HG02642 (cell line): ENCODE results near the gene LRRC37A3.
A peak's percentile ranks its signal among the peaks of the same experiment; 100 is the strongest.
"Not testable (repeated sequence)": the region's sequence is repeated elsewhere in the genome, so short reads cannot be mapped to it uniquely, and the experiment has no call there.

ENCODE experiments used
- ATAC-seq: cut with Tn5 transposase; IDR thresholded peaks from one replicate; pipeline ENCODE4 v1.9.1; 2021; ENCODE audit warnings: mild to moderate bottlenecking; ENCODE audit not compliant: unreplicated experiment, poor library complexity

Gene LRRC37A3

DNA sequence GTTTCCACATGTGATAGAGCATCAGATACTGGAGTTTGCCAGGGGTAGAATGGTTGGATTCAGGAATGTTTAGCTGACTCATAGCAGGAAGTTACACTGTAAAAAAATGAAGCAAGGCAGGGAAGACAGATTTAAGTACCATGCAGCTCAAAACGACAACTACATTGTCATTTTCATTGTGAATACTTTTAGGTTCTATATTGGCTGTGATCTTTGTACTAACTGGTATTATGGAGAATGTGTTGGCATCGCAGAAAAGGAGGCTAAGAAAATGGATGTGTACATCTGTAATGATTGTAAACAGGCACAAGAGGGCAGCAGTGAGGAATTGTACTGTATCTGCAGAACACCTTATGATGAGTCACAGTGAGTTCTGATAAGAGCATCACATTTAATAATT, 8.2 kb upstream of the LRRC37A3 start:
- ATAC-seq = peak; percentile 57

DNA sequence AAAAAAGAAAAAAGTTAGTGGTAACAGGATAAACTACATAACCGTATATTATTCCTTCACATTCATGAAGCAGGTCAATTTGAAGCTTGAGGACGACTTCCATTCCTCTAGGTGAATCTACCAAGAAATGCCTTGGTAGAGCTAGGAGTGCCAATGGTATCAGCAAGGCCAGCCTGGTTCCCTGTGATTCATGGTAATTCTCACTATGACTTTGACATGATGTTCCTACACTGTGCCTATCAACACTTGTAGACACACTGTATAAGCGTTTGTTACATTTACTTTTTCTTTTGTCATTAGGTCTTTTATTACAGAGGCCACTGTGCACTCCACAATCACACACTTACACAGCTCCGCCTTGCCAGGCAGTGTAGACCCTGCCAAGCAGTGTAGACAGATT, 7.2 kb upstream of the LRRC37A3 start:
- not testable (repeated sequence) for ATAC-seq

DNA sequence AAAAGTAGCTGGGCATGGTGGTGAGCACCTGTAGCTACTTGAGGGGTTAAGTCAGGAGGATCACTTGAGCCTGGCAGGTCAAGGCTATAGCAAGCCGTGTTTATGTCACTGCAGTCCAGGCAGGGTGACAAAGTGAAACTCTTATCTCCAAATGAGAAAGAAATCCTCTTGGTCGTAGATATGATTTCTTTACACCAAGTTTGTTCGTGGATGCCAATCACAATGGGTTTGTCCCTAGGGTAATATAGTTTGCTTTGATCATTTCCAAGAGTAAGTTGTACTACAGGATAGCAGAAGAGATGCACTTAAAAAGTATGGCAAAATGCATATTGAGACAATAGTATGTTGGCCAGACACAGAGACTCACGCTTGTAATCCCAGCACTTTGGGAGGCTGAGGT, 6.0 kb upstream of the LRRC37A3 start:
- not testable (repeated sequence) for ATAC-seq

DNA sequence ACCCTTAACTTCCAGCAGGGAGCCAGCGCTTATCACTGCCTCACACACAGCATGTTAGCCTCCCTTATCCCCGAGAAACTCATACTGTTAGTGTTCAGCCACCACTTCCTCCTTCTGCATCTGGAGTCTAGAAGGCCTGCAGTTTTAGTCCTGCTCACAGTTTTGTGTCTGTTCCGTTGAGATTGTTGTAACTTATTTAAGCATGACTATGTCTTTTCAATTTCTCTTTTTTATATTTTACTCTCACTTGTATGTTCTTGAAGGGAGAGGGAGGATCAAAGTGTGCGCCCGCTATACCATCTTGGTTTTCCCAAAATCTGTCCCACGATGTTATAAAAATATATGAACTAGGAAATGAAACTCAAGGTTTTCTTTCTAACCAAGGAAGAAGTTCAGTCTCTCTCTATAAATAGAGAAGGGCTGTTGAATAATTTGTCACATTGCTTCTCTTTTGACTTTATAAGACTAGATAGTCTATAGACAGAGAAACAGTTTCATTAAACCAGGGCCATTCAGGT, 3.8 kb upstream of the LRRC37A3 start:
- ATAC-seq = peak; percentile 25

DNA sequence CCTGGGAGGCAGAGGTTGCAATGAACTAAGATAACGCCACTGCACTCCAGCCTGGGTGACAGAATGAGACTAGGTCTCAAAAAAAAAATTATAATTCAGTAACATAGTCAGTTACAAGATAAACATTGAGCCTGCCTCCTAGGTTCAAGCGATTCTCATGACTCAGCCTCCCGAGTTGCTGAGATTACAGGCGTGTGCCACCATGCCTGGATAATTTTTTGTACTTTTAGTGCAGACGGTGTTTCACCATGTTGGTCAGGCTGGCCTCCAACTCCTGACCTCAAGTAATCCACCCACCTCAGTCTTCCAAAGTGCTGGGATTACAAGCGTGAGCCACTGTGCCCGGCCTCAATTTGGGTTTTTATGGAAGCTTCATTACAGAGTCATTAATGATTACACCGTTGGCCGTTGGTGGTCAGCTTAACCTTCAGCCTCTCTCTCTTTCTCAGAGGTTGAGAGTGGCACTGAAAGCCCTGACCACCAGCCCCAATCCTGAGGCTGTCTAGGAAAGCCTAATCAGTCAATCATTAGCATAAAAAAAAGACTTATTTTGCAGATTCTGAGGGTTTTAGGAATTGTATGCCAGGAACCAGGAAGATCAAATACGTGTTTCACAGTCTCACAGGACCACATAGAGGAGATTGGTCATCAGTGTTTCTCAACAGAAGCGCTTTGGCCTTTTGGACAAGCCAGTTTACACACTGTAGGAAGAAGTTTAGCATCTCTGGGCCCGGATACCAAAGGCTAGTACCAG, 1.3 kb upstream of the LRRC37A3 start:
- ATAC-seq = no peak

DNA sequence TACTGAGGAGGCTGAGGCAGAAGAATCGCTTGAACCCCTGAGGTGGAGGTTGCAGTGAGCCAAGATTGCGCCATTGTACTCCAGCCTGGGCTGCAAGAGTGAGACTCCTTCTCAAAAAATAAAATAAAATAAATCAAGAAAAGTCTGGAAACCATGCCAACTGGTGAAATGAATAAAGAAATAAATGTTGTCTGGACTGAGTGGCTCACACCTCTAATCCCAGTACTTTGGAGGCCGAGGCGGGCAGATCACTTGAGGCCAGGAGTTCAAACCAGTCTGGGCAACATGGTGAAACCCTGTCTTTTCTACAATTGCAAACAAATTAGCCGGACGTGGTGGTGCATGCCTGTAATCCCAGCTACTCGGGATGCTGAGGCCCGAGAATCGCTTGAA, 744 bp upstream of the LRRC37A3 start:
- ATAC-seq = no peak

DNA sequence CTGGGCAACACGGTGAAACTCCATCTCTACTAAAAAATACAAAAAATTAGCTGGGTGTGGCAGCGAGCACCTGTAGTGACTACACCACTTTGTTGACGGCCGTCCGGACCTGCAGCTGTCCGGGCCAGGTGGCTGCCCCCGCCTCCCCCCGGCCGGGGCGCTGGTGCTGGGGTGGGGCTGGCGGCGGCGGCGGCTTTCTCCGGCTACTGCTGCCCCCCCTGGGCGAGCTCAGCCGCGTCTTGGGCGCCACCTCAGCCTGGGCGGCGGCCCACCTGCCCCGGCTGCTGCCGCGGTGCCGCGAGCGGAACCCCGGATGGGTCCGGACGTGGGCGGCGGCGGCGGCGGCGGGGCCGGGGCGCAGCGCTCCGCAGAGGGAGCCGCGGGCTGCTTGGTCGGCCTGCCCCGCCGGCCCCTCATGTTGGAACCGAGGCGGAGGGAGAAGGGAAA, 413 bp downstream of the LRRC37A3 start:
- peak; percentile 58 for ATAC-seq

DNA sequence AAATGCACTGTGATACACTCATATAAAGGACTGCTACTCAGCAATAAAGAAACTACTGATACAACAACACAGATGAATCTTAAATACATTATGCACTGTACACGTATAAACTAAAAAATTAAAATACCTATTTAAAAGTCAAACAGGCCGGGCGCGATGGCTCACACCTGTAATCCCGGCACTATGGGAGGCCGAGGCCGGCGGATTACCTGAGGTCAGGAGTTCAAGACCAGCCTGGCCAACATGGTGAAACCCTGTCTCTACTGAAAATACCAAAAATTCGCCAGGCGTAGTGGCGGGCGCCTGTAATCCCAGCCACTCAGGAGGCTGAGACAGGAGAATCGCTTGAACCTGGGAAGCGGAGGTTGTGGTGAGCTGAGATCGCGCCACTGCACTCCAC, 1.7 kb downstream of the LRRC37A3 start:
- ATAC-seq = not testable (repeated sequence)

DNA sequence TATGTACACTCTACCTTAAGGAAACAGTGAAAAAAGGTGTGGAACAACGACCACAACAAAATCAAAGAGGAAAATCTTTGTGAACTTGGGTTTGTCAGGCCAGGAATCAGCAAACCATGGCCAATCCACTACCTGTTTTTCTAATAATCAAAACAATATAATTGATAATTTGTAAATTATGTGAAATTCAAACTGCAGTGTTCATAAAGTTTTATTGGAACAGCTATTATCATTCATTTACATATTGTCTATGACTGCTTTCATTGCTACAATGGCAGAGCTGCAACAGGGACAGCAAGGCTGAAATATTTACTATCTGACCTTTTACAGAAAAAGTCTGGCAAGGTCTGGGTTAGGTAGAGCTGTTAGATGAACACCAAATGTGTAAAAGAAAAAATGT, 4.0 kb downstream of the LRRC37A3 start:
- ATAC-seq = not testable (repeated sequence)

DNA sequence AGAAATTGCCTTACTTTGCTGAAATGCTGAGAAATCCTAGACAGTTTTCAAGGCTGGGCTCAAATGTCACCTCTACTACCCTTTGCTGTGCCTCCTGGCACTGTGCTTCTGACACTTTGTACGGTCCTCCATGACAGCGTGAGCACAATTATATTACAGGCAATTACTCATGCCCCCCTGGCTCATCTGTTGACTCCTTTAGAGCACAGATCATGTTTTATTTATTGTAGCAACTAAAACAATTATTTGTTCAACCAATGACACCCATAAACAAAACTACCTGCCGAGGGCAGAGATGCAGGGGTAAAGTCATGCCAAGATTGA, 9.1 kb downstream of the LRRC37A3 start:
- not testable (repeated sequence) for ATAC-seq

DNA sequence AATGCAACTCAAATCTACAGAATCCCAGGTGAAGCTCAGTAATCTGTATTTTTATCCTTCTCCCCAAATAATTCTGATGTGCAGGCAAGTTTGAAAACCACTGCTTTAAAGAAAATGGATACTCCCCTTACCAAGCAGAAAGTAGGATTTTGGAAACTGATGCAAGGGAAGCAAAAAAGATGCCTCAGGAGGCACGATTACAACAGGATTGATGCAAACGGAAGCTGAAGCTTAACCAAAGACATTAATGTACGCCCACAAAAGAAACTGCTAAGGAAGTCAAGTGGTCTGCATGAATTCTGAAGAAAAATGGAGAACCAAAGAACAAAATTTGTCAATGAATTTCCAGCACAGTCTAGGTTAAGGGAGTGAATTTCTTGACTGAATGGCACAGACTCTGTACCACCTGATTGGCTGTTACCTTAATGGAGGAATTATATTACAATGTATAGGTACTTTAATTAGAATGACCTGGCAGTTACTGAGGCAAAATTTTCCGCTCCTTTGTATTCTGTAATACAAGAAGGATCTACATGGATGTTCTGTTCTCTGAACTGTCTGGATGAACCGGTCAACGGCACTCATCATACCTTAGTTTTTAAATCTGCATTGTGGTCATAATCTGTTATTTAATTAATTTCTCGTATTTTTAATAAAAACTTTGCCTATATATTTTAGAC, 9.6 kb downstream of the LRRC37A3 start:
- not testable (repeated sequence) for ATAC-seq

DNA sequence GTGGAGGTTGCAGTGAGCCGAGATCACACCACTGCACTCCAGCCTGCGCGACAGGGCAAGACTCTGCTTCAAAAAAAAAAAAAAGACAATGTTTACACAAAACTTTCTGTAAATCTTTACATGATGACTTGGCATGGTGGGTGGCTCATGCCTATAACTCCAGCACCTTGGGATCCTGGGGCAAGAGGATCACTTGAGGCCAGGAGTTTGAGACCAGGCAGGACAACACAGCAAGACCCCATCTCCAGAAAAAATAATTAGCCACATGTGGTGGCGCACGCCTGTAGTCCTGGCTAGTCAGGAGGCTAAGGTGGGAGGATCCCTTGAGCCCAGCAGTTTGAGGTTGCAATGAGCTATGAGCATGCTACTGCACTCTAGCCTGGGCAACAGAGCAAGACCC, 15.2 kb downstream of the LRRC37A3 start:
- ATAC-seq = not testable (repeated sequence)

DNA sequence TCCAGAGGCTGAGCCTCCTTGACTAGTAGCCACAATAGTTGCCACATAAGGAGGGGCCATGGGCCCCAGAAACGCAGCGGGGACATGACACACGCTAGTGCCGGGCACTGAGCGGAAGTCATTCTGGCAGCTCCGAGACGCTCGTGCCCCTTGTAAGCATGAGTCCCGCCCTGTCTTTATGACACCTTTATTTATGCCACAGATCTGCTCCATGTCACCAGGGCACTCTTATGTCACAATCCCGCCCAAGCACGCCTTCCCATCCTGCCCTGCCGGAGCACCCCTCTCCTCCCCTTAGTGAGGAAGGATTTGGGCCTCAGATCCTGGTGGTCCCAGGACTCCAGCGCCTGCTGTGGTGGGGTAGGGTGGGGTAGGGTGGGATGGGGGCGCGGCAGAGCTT, 22.1 kb downstream of the LRRC37A3 start:
- not testable (repeated sequence) for ATAC-seq

DNA sequence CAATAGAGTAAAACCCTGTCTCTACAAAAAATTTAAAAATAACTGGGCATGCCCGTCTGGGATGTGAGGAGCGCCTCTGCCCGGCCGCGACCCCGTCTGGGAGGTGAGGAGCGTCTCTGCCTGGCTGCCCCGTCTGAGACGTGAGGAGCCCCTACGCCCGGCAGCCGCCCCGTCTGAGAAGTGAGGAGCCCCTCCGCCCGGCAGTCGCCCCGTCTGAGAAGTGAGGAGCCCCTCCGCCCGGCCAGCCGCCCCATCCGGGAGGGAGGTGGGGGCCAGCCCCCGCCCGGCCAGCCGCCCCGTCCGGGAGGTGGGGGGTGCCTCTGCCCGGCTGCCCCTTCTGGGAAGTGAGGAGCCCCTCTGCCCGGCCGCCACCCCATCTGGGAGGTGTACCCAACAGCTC, 45.1 kb downstream of the LRRC37A3 start:
- ATAC-seq = not testable (repeated sequence)

DNA sequence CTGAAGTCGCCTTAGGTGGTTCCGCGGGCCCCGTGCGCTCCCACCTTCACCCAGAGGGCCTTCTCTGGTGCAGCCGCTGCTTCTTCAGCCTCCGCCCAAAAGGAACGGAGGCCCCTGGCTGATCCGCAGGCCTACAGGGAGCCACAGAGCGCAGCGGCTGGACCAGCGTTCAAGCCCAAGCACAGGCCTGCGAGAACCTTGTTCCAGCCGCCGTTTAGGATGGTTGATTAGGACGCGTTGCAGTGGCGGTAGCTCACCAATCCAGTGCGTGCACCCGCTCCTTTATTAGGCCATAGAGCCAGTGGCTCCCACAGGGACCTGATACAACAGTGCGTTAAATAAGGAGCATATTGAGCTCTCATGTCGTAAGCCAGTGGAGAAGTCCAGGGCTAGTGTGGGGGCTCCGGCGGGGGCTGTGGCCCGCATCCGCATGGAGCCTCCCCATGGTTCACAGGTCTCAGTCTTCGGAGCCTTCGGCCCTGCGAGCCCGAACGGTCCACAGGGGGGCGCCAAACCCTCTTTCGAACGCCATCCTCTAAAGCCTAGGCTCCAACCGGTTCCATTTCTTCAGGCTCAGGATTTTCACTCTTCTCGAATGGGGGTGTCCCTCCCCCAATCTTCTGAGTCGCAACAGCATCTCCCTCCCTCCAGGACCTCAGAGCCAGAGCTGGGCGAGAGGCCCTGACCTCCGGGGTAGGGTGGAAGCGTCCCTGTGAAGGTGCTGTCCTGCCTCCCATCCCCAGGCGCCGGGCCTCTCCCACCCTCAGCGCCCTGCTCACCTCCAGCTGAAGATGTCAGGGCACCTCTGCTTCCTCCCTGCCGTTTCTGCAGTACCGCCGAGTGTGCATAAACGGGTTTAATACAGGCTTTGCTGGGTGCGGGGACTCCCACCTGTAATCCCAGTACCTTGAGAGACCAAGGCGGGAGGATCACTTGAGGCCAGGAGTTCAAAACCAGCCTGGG, 71.5 kb downstream of the LRRC37A3 start:
- peak; percentile 45 for ATAC-seq

DNA sequence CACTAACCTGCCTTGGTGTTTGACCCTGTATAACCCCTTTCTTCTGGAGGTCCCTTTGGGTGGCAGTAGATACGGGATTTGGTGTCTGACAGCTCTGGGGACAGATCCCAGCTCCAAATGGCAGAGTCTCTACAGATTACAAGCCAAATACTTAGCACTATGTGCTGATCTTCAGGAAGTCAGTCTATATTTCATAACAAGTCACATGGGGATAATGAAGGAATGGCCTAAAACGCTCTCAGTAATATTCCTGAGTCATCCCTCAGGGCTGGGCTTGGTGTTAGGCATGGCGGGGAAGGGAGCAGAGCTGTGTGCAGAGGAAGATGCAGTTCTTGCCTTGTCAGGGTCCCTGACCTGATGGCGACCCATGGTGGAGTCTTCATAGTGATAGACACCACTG, 72.4 kb downstream of the LRRC37A3 start:
- ATAC-seq = not testable (repeated sequence)

DNA sequence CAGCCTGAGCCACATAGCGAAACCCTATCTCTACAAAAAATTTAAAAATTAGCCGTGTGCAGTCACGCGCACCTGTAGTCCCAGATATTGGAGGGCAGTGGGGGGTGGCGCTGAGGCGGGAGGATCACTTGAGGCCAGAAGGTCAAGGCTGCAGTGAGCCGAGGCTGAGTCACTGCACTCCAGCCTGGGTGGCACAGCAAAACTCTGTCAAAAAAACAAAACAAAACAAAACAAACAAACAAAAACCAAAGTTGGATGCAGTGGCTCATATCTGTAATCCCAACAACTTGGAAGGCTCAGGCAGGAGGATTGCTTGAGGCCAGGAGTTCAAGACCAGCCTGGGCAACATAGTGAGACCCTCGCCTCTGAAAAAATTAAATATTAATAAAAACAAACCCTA, 75.4 kb downstream of the LRRC37A3 start:
- not testable (repeated sequence) for ATAC-seq

DNA sequence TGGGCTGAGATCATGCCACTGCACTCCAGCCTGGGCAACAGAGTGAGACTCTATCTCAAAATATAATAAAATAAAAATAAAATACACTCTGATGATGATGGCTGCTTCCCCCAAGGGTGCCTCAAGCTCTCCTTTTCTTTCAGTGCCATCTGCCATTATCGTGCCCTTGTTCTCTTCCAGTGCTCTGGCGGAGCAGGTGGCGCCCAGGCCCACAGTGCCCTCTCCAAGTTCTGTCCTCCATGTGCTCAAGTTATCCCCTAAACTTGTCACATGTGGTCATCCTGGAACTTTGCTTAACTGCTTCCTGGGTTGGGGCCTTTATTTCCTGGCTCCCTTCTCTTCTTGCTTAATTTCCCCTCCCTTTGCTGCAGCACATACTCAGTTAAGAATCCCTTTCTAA, 76.4 kb downstream of the LRRC37A3 start:
- not testable (repeated sequence) for ATAC-seq

DNA sequence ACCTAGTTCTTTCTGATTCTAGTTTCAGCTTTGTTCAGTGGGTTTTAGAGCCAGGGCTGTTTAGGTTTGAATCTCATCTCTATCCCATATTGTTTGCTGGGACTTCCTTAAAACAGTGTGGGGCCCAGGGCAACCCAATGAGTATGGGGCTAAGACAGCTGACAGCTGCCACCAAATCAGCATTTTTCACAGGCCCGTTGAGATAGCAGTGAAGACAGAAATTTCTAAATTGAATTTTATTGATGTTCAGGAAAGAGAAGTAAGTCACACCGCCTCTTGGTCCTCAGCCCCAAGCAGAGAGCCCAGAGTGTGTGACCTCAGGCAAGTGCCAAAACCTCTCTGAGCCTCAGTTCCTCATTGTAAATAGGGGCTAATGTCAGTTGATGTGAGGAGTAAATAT, 78.3 kb downstream of the LRRC37A3 start:
- not testable (repeated sequence) for ATAC-seq

DNA sequence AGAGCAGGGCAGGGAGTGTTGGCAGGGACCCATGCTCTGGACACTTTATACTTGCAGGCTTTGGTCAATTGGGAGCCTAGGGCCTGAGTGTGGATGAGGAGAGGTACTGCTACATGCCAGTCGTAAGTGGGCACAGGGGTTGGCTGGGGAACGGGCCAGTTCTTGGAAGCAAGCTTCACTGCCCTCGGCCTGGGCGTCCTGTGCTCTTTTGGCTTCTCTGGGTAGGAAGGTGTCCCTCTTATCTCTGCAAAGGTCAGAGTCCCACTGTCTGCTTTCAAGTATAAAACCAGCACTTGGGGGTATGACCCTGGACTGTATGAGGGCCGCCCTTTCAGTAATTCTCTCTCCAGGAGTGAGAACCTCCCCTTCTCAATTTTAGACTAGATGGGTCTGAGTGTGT, 80.8 kb downstream of the LRRC37A3 start:
- ATAC-seq = not testable (repeated sequence)
